OCI-LY3 (cell line): ENCODE measurements around the gene DNAH17.

ENCODE experiments used
- H2AFZ ChIP-seq: fragments of 200-600, 300-600 bp; shearing (Covaris generic); 2 replicates; pipeline ENCODE4 v1.6.0; 2014; ENCODE audit warnings: antibody characterized with exemption, low read depth, low read length
- H3K27ac ChIP-seq: fragments of 200-600, 300-600 bp; sonication (generic); 2 replicates; pipeline ENCODE4 v1.5.1; 2014; ENCODE audit warnings: mild to moderate bottlenecking, low read length, moderate library complexity, mixed read lengths
- H3K27me3 ChIP-seq: fragments of 200-600, 300-600 bp; sonication (generic); 2 replicates; pipeline ENCODE4 v1.6.1; 2014; ENCODE audit warnings: low read depth, low read length, mixed read lengths
- H3K36me3 ChIP-seq: fragments of 200-600, 300-600 bp; sonication (generic); replicated peaks from 2 replicates; pipeline ENCODE3; 2014; ENCODE audit warnings: low read depth, low read length, mixed read lengths
- H3K4me1 ChIP-seq: fragments of 300-600, 200-600 bp; sonication (generic); 2 replicates; pipeline ENCODE4 v1.6.1; 2014; ENCODE audit warnings: low read length, mixed read lengths
- H3K4me2 ChIP-seq: fragments of 200-600, 300-600 bp; sonication (generic); 2 replicates; pipeline ENCODE4 v1.6.1; 2014; ENCODE audit warnings: low read length, mixed read lengths
- H3K4me3 ChIP-seq: fragments of 300-600, 200-600 bp; sonication (generic); 2 replicates; pipeline ENCODE4 v1.5.1; 2014; ENCODE audit warnings: antibody characterized with exemption, mild to moderate bottlenecking, low read length, moderate library complexity
- H3K79me2 ChIP-seq: fragments of 300-600, 200-600 bp; shearing (Covaris generic); 2 replicates; pipeline ENCODE4 v1.6.1; 2014; ENCODE audit warnings: mild to moderate bottlenecking, low read length, mixed read lengths
- H3K9ac ChIP-seq: fragments of 300-600, 200-600 bp; shearing (Covaris generic); 2 replicates; pipeline ENCODE4 v1.6.0; 2014; ENCODE audit warnings: mild to moderate bottlenecking, low read length, moderate library complexity
- H3K9me3 ChIP-seq: fragments of 200-600, 300-600 bp; shearing (Covaris generic); 2 replicates; pipeline ENCODE4 v1.6.1; 2014; ENCODE audit warnings: low read length, mixed read lengths; ENCODE audit not compliant: insufficient read depth
- H4K20me1 ChIP-seq: fragments of 200-600, 300-600 bp; sonication (generic); 2 replicates; pipeline ENCODE4 v1.6.1; 2016; ENCODE audit warnings: low read length, mixed read lengths; ENCODE audit not compliant: insufficient read depth
- EZH2phosphoT487 ChIP-seq: fragments of 200-600 bp; shearing (Covaris generic); IDR thresholded peaks from 2 replicates; pipeline ENCODE4 v1.6.1; 2018; ENCODE audit warnings: antibody characterized with exemption, mixed run types, low read depth
- TF ChIP-seq, protein P1 (sequence below): fragments of 200-600, 300-600 bp; sonication (generic); IDR thresholded peaks from 2 replicates; pipeline ENCODE4 v1.5.1; 2014; ENCODE audit warnings: antibody characterized with exemption, low read length, low read depth

Gene DNAH17

DNA sequence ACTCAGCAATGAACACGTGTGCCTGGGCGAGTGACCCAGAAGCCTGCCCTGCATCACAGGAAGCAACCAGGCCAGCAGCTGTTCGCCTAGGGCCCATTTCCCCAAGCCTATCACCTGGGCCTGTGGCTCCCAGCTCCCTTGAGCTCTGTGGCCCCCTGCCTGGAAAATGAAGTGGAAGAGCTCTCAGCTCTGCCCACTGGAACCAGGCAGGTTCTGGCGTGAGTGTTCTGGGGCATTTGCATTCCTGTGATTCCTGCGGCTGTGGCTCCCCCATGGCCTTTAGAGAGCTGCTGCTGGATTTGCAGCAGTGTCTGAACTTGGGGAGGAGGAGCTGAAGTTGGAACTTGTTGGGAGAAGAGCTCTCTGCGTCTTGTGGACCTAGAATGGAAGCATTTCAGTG, 175.9 kb downstream of the DNAH17 start:
- Histone ChIP-seq H2AFZ (no peak overlapping the region), H3K36me3 (peaks cover 75% of the 10 kb centered on the region), H3K9me3 (no peaks in the 10 kb centered on the region), H3K9ac (no peak overlapping the region), H3K4me1 (no peaks in the 10 kb centered on the region), H3K4me3 (no peak overlapping the region), H4K20me1 (peaks cover 69% of the 10 kb centered on the region), H3K27ac (no peak overlapping the region), H3K27me3 (no peaks in the 10 kb centered on the region), H3K4me2 (no peak overlapping the region), H3K79me2 (peaks cover 72% of the 10 kb centered on the region)
- TF ChIP-seq, protein P1, sequence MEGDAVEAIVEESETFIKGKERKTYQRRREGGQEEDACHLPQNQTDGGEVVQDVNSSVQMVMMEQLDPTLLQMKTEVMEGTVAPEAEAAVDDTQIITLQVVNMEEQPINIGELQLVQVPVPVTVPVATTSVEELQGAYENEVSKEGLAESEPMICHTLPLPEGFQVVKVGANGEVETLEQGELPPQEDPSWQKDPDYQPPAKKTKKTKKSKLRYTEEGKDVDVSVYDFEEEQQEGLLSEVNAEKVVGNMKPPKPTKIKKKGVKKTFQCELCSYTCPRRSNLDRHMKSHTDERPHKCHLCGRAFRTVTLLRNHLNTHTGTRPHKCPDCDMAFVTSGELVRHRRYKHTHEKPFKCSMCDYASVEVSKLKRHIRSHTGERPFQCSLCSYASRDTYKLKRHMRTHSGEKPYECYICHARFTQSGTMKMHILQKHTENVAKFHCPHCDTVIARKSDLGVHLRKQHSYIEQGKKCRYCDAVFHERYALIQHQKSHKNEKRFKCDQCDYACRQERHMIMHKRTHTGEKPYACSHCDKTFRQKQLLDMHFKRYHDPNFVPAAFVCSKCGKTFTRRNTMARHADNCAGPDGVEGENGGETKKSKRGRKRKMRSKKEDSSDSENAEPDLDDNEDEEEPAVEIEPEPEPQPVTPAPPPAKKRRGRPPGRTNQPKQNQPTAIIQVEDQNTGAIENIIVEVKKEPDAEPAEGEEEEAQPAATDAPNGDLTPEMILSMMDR, result no peak

DNA sequence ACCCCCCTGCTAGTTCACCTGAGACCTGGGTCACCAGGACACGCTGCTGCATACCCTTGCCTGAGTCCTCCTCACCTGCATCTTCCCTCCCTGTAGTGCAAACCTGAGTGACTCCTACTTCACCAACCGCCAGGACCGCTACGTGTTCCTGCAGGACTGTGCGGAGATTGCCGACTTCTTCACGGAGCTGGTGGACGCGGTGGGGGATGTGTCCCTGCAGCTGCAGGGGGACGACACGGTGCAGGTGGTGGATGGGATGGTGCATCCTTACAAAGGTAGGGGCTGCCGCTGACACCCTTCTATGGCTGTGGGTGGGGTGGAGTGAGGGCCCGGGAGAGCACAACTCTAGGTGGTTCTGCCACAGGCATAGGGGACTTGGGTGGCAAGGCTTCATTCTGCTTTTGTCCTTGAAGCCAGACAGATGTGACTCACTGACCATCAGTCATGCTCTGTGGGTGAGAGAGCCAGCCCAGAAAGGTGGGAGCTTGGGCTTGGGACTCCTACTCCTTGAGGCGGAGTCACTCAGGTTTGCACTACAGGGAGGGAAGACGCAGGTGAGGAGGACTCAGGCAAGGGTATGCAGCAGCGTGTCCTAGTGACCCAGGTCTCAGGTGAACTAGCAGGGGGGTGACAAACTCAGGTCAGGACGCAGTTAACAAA, 176.5 kb downstream of the DNAH17 start:
- peaks cover 72% of the 10 kb centered on the region for H3K79me2 ChIP-seq
- H3K27ac ChIP-seq, result no peak overlapping the region
- no peaks in the 10 kb centered on the region for H3K9me3 ChIP-seq
- TF ChIP-seq, protein P1, result no peak
- H3K4me1 ChIP-seq, result no peaks in the 10 kb centered on the region
- peaks cover 72% of the 10 kb centered on the region for H4K20me1 ChIP-seq
- no peak overlapping the region for H3K4me3 ChIP-seq
- H3K4me2 ChIP-seq, result no peak overlapping the region
- H3K9ac ChIP-seq, result no peak overlapping the region
- H2AFZ ChIP-seq, result no peak overlapping the region
- no peaks in the 10 kb centered on the region for H3K27me3 ChIP-seq
- H3K36me3 ChIP-seq, result peaks cover 78% of the 10 kb centered on the region

DNA sequence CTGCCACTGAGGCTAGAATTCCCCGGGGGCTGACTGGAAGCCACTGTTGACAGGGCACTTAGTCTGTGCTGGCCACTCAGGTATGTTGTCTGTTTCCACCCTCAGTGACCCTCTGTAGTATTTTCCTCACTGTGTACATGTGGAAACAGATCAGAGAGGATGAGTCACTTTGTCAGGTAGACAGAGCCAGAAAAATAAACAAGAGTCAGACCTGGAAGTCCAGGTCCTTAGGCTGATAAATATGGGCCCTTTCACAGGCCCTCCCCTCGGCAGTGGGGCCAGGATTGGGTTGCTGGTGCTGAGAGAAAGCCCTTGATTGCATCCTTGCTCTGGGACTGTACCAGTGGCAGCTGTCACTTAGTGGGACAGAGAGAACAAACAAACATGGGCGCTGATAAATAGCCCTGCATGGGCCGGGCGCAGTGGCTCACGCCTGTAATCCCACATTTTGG, 177.5 kb downstream of the DNAH17 start:
- no peaks in the 10 kb centered on the region for H3K9me3 ChIP-seq
- TF ChIP-seq, protein P1, result no peak
- TF ChIP-seq EZH2phosphoT487, result no peak
- H2AFZ ChIP-seq, result no peak overlapping the region
- no peak overlapping the region for H3K4me3 ChIP-seq
- no peaks in the 10 kb centered on the region for H3K4me1 ChIP-seq
- no peaks in the 10 kb centered on the region for H3K27me3 ChIP-seq
- peaks cover 81% of the 10 kb centered on the region for H3K36me3 ChIP-seq
- H3K79me2 ChIP-seq, result peaks cover 73% of the 10 kb centered on the region
- H3K27ac ChIP-seq, result no peak overlapping the region
- no peak overlapping the region for H3K9ac ChIP-seq
- no peak overlapping the region for H3K4me2 ChIP-seq
- peaks cover 73% of the 10 kb centered on the region for H4K20me1 ChIP-seq

DNA sequence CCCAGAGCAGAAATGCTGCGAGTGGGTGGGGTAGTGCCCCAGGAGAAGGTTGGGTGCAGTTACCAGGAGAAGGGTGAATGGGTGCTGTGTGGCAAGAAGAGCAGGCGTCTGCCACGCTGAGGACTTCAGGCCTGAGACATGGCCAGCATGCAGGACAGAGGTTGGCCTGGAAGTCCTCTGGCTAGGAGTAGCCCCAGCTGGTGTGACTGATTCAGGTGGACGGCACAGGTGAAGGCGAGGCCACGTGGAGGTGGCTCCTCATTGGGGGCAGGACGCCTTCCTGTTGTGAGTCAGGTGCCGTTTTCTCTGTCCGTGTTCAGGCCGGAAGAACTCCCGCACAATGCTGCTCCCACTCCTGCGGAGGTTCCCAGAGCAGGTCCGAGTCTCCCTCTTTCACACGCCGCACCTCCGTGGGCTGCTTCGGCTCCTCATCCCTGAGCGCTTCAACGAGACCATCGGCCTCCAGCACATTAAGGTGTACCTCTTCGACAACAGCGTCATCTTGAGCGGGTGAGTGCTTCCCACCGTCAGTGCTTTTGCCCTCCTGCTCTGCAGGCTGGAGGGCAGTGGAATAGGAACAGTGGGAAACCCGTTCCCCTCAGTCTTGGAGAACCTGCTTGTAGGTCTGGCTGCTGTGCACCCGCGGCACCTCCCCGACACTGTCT, 178.0 kb downstream of the DNAH17 start:
- Histone ChIP-seq H3K36me3 (peaks cover 80% of the 10 kb centered on the region), H3K9ac (no peak overlapping the region), H3K79me2 (peaks cover 73% of the 10 kb centered on the region)

More for the DNA sequence above, 178.0 kb downstream of the DNAH17 start:
- TF ChIP-seq EZH2phosphoT487, result no peak
- TF ChIP-seq, protein P1, result no peak
- no peaks in the 10 kb centered on the region for H3K27me3 ChIP-seq
- peaks cover 73% of the 10 kb centered on the region for H4K20me1 ChIP-seq
- no peak overlapping the region for H3K4me2 ChIP-seq
- no peaks in the 10 kb centered on the region for H3K4me1 ChIP-seq
- no peak overlapping the region for H3K27ac ChIP-seq
- H3K4me3 ChIP-seq, result no peak overlapping the region
- no peak overlapping the region for H2AFZ ChIP-seq
- no peaks in the 10 kb centered on the region for H3K9me3 ChIP-seq
